A549 treated with RU486 at 1 μM for 4 hours (cell line): Measurements from ENCODE around the gene IMPG1. TPM values are rescaled to one million over a fixed set of nuclear protein-coding genes. Genes with fewer than 3 reads are reported as not detected.

Experiments used
- total RNA-seq: library from RNA; stranded (reverse); fragments of 200-300 nt; extraction: Qiagen RNA extraction; gene quantifications from 5 replicates; pipeline ENCODE4 v1.2.3, GENCODE V29; 2022; ENCODE audit warnings: low read depth

Gene IMPG1, protein sequence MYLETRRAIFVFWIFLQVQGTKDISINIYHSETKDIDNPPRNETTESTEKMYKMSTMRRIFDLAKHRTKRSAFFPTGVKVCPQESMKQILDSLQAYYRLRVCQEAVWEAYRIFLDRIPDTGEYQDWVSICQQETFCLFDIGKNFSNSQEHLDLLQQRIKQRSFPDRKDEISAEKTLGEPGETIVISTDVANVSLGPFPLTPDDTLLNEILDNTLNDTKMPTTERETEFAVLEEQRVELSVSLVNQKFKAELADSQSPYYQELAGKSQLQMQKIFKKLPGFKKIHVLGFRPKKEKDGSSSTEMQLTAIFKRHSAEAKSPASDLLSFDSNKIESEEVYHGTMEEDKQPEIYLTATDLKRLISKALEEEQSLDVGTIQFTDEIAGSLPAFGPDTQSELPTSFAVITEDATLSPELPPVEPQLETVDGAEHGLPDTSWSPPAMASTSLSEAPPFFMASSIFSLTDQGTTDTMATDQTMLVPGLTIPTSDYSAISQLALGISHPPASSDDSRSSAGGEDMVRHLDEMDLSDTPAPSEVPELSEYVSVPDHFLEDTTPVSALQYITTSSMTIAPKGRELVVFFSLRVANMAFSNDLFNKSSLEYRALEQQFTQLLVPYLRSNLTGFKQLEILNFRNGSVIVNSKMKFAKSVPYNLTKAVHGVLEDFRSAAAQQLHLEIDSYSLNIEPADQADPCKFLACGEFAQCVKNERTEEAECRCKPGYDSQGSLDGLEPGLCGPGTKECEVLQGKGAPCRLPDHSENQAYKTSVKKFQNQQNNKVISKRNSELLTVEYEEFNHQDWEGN
- total RNA-seq: not detected in 5 replicates

DNA sequence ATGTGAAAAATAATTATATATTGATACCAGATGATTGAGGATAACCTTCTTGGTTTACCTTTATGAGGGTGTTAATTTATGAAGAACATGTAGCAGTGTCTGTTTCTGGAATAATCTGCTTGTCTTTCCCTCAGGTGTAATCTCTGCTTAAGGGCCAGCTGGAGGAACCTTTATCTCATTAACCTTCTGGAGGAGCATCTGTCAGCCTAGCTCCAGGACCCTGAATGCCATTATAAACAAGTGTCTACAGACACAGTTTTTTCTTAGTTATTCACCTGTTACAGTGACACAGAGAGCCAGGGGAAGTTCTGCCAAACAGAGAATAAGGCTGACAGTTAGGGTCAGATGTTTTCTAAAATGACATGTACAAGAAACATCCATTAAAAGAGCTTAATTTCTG lies at the start of gene IMPG1:
Gene IMPG1, minus strand, starts transcription at position 101 of the 400 bp plus-strand sequence. CDS start 174 bp downstream, outside the sequence.

